Measurements from ENCODE around the gene CACNB2. TPM values are rescaled to one million over a fixed set of nuclear protein-coding genes. Genes with fewer than 3 reads are reported as not detected.

The CACNB2 gene
- total and polyA plus RNA-seq, 2 of the 13 experiments (the other 11 are each of a cell fraction or from before 2014, with no cell fraction given), result not detected

GRCh38 chr10:18100669-18101068 lies 39.6 kb upstream of the CACNB2 start:
- intact Hi-C loops (cut with micrococcal nuclease; ENCODE audit: unreplicated experiment), result no loop called here
- ChIA-PET CTCF (ENCODE audit: low intra/inter-chr PET ratio, low total read pairs) (no interaction called here), POLR2A (no interaction called here)
- BruUV-seq (replicated peaks), result no TSS peak
- no peak for DNase-seq (ENCODE audit: low spot score)
- WGBS (ENCODE audit: low lambda C conversion rate), result 4% methylated on average over 1 of the region's 1 CpG
- H3K4me3 ChIP-seq (replicated peaks in 1 of 3; ENCODE audit: insufficient read depth in 1 of 3, low read depth in 2 of 3, low read length in 3 of 3), result no peak overlapping the region
- H2AFZ ChIP-seq (ENCODE audit: low read length), result no peak overlapping the region
- H4K20me1 ChIP-seq (ENCODE audit: insufficient read depth, low read length), result no peaks in the 10 kb centered on the region
- no peak overlapping the region for H3K4me2 ChIP-seq (ENCODE audit: low read depth, low read length)
- H3K9ac ChIP-seq (ENCODE audit: insufficient read depth, low read depth, low read length), result no peak overlapping the region
- H3K27ac ChIP-seq (ENCODE audit: extremely low read length, insufficient read depth, low read length), result no peak overlapping the region
- TF ChIP-seq ZNF484 (CRISPR knock-in tag; IDR thresholded peaks at IDR 0.05; ENCODE audit: borderline replicate concordance, low read depth) (no peak), PRPF4 (IDR thresholded peaks at IDR 0.05; ENCODE audit: low read depth, low read length, poor library complexity, severe bottlenecking) (no peak), HOXA5 (CRISPR knock-in tag; IDR thresholded peaks at IDR 0.05) (no peak), ATF5 (CRISPR knock-in tag; IDR thresholded peaks at IDR 0.05; ENCODE audit: low read depth) (no peak), AHDC1 (CRISPR knock-in tag; IDR thresholded peaks at IDR 0.05; ENCODE audit: borderline replicate concordance) (no peak), ASH2L (IDR thresholded peaks at IDR 0.05; ENCODE audit: insufficient read length, low read depth, low read length) (no peak), GMEB1 (CRISPR knock-in tag; IDR thresholded peaks at IDR 0.05; ENCODE audit: borderline replicate concordance) (no peak), RFXANK (CRISPR knock-in tag; IDR thresholded peaks at IDR 0.05) (no peak), ZFYVE20 (CRISPR knock-in tag; IDR thresholded peaks at IDR 0.05; ENCODE audit: borderline replicate concordance, low read depth) (no peak), ZNF841 (CRISPR knock-in tag; IDR thresholded peaks at IDR 0.05; ENCODE audit: borderline replicate concordance) (no peak)
- H3K36me3 ChIP-seq (replicated peaks in 1 of 2; ENCODE audit: control insufficient read depth in 1 of 2, insufficient read depth in 2 of 2, low read length in 2 of 2), result no peaks in the 10 kb centered on the region
- H3K9me3 ChIP-seq (ENCODE audit: low read length), result no peaks in the 10 kb centered on the region
- H3K4me1 ChIP-seq (ENCODE audit: insufficient read depth, low read length), result no peaks in the 10 kb centered on the region
- FAIRE-seq, result no peak
- H3K79me2 ChIP-seq (ENCODE audit: insufficient read depth, low read length), result no peaks in the 10 kb centered on the region
- 0 out of 5 replicates have a peak, but pooled peaks cover 0 to under 1% of the 10 kb centered on the region in 2 experiments for H3K27me3 ChIP-seq (ENCODE audit: control insufficient read depth in 1 of 2, insufficient read depth in 2 of 2, low read length in 2 of 2)
- in situ Hi-C loops (cut with HindIII; ENCODE audit: extremely low pct_ligation_motif_present, low pct_unique_long_range_greater_than_20kb), result loop anchor here (25.0 kb wide), 1 partner anchor 488 kb away; the partner anchor contains the start of gene HACD1
- no peak for ATAC-seq
